Mammary epithelial cell (primary cell): ENCODE results near the gene GMNN.

Source experiments
- EZH2 ChIP-seq: IDR thresholded peaks from 2 replicates; pipeline ENCODE4 v1.6.1; 2012; ENCODE audit warnings: low read length, inconsistent platforms, borderline replicate concordance
- TF ChIP-seq, protein P1 (sequence below), 2 donors: IDR thresholded peaks in 1 of 2; conservative IDR thresholded peaks in 1 of 2; 2 replicates each; pipeline ENCODE4 v1.5.1; 2011 to 2012; ENCODE audit warnings: inconsistent platforms in 2 of 2, low read length in 2 of 2, mild to moderate bottlenecking in 2 of 2, control low read depth in 1 of 2, low read depth in 1 of 2; ENCODE audit not compliant: insufficient read depth in 1 of 2; ENCODE audit errors: extremely low read depth in 1 of 2

DNA sequence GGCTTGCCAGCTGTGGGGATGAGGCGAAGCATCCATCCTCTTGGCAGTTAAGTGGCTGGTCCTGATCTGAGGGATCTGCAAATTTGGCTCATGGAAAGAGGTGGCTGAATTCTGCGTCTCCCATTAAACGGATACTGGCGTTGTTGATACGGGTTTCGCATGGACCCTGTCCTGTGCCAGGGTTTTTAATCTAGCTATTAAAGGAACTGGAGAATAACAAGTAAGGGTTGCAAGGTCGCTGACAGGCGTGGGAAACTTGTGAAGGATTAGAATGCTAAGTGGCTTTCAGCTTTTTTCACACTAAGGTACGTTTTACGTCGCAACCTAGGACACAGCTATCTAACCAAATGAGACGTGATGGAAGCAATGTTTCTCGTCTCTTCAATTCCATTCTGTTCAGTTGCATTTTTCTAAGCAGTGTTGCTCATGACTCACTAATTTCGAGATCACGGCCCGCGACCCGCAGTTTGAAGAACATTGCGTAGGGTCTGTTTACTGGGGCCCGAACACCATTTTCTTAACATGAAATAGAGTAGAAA lies 852 bp downstream of the GMNN start:
- no peak for TF ChIP-seq EZH2
- TF ChIP-seq, protein P1, sequence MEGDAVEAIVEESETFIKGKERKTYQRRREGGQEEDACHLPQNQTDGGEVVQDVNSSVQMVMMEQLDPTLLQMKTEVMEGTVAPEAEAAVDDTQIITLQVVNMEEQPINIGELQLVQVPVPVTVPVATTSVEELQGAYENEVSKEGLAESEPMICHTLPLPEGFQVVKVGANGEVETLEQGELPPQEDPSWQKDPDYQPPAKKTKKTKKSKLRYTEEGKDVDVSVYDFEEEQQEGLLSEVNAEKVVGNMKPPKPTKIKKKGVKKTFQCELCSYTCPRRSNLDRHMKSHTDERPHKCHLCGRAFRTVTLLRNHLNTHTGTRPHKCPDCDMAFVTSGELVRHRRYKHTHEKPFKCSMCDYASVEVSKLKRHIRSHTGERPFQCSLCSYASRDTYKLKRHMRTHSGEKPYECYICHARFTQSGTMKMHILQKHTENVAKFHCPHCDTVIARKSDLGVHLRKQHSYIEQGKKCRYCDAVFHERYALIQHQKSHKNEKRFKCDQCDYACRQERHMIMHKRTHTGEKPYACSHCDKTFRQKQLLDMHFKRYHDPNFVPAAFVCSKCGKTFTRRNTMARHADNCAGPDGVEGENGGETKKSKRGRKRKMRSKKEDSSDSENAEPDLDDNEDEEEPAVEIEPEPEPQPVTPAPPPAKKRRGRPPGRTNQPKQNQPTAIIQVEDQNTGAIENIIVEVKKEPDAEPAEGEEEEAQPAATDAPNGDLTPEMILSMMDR (conservative IDR thresholded peaks at IDR 0.05 in 1 of 2, IDR thresholded peaks at IDR 0.05 in 1 of 2; ENCODE audit: extremely low read depth in 1 of 2, insufficient read depth in 1 of 2, low read depth in 1 of 2, low read length in 2 of 2), result no peak
